HG03159 (cell line): ENCODE measurements around the gene MNS1.
"Not testable (repeated sequence)": the region's sequence is repeated elsewhere in the genome, so short reads cannot be mapped to it uniquely, and the experiment has no call there.

Experiments
- ATAC-seq: cut with Tn5 transposase; IDR thresholded peaks from one replicate; pipeline ENCODE4 v1.9.1; 2021; ENCODE audit warnings: mild to moderate bottlenecking, moderate library complexity; ENCODE audit not compliant: unreplicated experiment

MNS1 gene

DNA sequence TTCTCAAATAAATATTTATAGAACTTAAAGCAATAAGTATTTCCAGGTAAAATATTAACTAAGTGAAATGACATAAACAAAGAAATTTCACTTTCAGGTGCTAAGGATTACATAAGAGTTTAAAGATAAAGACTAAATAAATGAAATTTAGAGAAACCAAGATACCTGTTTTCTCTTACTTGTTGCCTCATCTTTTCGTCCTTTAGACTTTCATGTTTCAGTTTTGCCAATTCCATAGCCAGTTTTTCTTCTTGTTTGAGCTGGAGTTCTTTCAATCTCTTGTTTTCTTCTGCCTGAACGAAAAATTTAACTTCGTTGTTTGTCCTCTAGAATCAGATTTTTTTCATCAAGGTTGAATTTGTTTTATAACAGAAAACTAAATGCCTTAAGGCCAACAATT lies 8.7 kb downstream of the MNS1 start:
- ATAC-seq = no peak

- no peak for ATAC-seq
These were observed 10.1 kb downstream of the MNS1 start for GRCh38 chr15:56454836-56455235.

DNA sequence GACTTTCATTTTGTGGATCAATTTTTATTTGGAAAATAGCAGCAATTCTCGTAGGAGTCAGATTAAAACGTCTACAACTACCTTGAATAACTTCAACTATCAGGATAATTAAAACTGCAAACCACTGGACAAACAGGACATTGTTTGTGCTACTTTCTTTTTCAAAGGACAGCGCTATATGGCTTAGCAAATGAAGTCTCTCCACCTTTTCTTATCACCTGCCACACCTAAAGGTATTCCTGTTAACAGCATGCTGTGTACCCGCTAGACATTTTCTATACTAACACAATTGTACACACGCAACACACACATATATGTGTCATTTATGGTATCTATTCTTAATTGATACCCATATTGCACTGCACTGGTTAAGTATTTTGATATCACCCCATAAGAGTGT lies 19.2 kb downstream of the MNS1 start:
- ATAC-seq = no peak

- ATAC-seq = no peak
These were observed 22.6 kb downstream of the MNS1 start for GRCh38 chr15:56442354-56442753.

- no peak for ATAC-seq
These were observed 24.6 kb downstream of the MNS1 start for GRCh38 chr15:56440214-56440770.

GRCh38 chr15:56432304-56432703 lies 32.6 kb downstream of the MNS1 start:
- ATAC-seq = no peak

DNA sequence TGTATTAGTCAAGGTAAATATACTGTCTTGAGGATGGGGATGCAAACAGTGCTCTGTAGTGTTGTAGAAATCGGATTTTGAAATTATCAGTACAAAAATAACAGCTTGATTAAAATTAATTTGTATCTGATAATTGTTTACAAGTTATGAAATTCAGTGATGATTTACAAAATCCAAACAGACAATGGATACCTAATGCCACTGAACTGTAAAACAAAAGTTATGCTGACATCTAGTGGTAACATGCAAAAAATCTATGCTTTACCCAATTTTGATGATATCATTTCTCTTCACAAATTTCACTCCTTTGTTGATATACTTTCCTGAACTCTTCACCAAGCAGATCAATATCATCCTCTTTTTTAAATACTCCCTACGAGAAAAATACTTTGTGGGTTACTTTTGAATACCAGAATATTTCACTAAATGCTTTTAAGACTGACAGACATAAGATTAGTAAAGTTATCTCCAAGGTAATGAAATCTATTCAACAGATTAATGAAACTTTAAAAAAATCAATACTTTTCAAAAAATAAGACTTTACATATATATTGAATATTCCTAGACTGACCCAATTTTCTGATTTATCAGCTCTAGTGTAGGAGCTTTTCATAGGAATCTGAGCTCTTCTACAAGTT lies 36.0 kb downstream of the MNS1 start:
- peak; percentile 52 for ATAC-seq

- ATAC-seq = no peak
These were observed 39.0 kb downstream of the MNS1 start for GRCh38 chr15:56425976-56426375.

GRCh38 chr15:56425276-56425675 lies 39.7 kb downstream of the MNS1 start:
- no peak for ATAC-seq

DNA sequence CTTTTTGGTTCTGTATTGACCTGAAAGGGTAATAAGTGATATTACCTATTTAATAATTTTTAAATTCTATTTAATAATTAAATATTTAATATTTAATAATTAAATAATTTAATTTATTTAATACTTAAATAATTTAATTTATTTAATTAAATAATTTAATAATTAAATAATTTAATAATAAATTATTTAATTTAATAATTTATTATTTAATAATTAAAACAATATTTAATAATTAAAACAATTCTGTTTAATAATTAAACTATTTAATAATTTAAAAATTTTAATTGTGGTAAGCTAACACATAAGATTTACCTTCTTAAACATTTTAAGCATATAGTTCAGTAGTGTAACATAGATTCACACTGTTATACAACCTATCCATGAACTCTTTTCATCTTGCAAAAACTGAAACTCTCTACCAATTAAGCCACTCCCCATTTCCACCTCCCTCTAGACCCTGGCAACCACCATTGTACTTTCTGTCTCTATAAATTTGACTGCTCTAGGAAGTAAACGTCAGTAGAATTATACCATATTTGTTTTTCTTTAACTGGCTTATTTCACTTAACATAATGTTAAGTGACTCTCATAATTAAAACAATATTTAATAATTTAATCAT lies 51.7 kb downstream of the MNS1 start:
- not testable (repeated sequence) for ATAC-seq

DNA sequence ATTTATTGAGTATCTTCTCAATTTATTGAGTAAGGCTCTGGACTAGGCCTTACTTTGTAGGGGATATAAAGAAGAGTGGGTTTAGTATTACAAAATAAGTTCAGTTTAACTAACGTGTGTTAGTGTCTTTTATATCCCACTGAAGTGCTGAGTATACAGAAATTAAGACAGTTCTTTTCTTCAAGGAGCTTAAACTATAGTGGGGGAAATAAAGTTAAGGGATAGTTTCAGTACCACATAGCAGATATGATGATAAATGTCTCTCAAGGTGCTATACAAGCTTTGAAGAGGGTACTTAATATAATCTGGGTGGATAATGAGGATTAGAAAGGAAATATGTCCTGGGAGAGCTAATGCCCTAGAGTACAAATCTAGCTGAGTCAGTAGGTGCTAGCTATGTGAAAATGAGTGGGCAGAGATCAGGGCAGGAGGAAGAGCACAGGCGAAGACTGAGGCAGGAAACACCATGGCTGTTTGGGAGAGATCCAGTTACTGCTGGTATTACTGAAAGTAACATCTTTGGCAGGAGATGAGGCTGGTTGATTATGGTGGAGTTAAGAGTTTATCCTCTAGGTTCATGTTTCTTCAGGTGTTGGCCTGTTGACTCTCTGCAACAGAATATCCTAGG lies 53.7 kb downstream of the MNS1 start:
- no peak for ATAC-seq

- no peak for ATAC-seq
These were observed 54.2 kb downstream of the MNS1 start for GRCh38 chr15:56410721-56411120.

GRCh38 chr15:56399209-56399608 lies 65.7 kb downstream of the MNS1 start:
- ATAC-seq = not testable (repeated sequence)

DNA sequence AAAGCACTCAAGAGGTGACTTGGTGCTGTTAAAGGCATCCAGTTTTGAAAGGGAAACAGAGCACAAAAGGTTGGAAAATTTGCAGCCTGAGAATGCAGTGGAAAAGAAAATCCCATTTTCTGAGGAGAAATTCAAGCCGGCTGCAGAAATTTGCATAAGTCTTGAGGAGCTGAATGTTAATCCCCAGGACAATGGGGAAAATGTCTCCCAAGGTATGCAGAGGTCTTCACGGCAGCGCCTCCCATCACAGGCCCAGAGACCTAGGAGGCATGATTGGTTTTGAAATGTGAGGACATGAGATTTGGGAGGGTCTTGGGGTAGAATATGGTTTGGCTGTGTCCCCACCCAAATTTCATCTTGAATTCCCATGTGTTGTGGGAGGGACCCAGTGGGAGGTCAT lies 67.6 kb downstream of the MNS1 start:
- ATAC-seq = not testable (repeated sequence)

- no peak for ATAC-seq
These were observed 70.0 kb downstream of the MNS1 start for GRCh38 chr15:56394909-56395308.

GRCh38 chr15:56393277-56393676 lies 71.7 kb downstream of the MNS1 start:
- ATAC-seq = no peak

- ATAC-seq = no peak
These were observed 74.1 kb downstream of the MNS1 start for GRCh38 chr15:56390739-56391267.

DNA sequence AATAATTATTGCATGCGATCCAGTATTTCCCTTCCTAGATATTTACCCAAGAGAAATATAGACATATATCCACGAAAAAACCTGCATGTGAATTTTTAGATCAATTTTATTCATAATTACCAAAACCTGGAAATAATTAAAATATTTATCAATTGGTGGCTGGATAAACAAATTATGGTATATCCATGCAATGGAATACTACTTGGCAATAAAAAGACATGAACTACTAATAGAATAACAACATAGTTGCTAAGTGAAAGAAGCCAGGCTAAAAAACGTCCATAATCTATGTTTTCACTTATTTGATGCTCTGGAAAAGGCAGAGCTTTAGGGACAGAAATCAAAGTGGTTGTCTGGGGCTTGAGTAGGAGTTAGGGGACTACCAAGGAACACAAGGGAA lies 79.0 kb downstream of the MNS1 start:
- no peak for ATAC-seq

- ATAC-seq = no peak
These were observed 81.9 kb downstream of the MNS1 start for GRCh38 chr15:56383010-56383409.
